Osteocyte (in vitro differentiated cells): ENCODE results near the gene IFIH1. TPM values are rescaled to one million over a fixed set of nuclear protein-coding genes. Genes with fewer than 3 reads are reported as not detected.

Experiments used
- DNase-seq: peaks from one replicate; pipeline ENCODE4 v3.0.0; 2021; ENCODE audit warnings: mixed read lengths; ENCODE audit not compliant: unreplicated experiment; ENCODE audit errors: extremely low spot score
- H3K27ac Mint-ChIP-seq: one replicate; pipeline ENCODE4 v1.8.0; 2021; ENCODE audit warnings: mild to moderate bottlenecking, mixed read lengths; ENCODE audit not compliant: unreplicated experiment
- H3K27me3 Mint-ChIP-seq: one replicate; pipeline ENCODE4 v1.8.0; 2021; ENCODE audit warnings: mixed read lengths; ENCODE audit not compliant: unreplicated experiment
- H3K36me3 Mint-ChIP-seq: one replicate; pipeline ENCODE4 v1.8.0; 2021; ENCODE audit warnings: mixed read lengths; ENCODE audit not compliant: unreplicated experiment
- H3K4me1 Mint-ChIP-seq: one replicate; pipeline ENCODE4 v1.8.0; 2021; ENCODE audit warnings: mixed read lengths; ENCODE audit not compliant: unreplicated experiment
- H3K4me3 Mint-ChIP-seq: one replicate; pipeline ENCODE4 v1.8.0; 2021; ENCODE audit warnings: mild to moderate bottlenecking, moderate library complexity, mixed read lengths; ENCODE audit not compliant: unreplicated experiment
- H3K9me3 Mint-ChIP-seq: one replicate; pipeline ENCODE4 v1.8.0; 2021; ENCODE audit warnings: mixed read lengths; ENCODE audit not compliant: unreplicated experiment
- total RNA-seq: library from RNA; stranded (reverse); gene quantifications from 2 replicates; pipeline ENCODE4 v1.2.1, GENCODE V29; 2021
- TF ChIP-seq, protein P1 (sequence below): fragments of 200-600 bp; sonication (generic); IDR thresholded peaks from 2 replicates; pipeline ENCODE4 v1.5.0; 2021; ENCODE audit warnings: antibody characterized with exemption, mild to moderate bottlenecking, moderate library complexity

IFIH1 gene
- total RNA-seq, 1 donor from 2014 or later = 5.4 TPM

GRCh38 chr2:162267496-162267895 is 51.0 kb downstream of the IFIH1 start:
- TF ChIP-seq, protein P1, sequence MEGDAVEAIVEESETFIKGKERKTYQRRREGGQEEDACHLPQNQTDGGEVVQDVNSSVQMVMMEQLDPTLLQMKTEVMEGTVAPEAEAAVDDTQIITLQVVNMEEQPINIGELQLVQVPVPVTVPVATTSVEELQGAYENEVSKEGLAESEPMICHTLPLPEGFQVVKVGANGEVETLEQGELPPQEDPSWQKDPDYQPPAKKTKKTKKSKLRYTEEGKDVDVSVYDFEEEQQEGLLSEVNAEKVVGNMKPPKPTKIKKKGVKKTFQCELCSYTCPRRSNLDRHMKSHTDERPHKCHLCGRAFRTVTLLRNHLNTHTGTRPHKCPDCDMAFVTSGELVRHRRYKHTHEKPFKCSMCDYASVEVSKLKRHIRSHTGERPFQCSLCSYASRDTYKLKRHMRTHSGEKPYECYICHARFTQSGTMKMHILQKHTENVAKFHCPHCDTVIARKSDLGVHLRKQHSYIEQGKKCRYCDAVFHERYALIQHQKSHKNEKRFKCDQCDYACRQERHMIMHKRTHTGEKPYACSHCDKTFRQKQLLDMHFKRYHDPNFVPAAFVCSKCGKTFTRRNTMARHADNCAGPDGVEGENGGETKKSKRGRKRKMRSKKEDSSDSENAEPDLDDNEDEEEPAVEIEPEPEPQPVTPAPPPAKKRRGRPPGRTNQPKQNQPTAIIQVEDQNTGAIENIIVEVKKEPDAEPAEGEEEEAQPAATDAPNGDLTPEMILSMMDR = no peak
- H3K27me3 Mint-ChIP-seq = no peaks in the 10 kb centered on the region
- no peaks in the 10 kb centered on the region for H3K9me3 Mint-ChIP-seq
- no peak overlapping the region for H3K4me3 Mint-ChIP-seq
- no peak overlapping the region for H3K27ac Mint-ChIP-seq
- peaks cover 19% of the 10 kb centered on the region for H3K36me3 Mint-ChIP-seq
- peaks cover 2% of the 10 kb centered on the region for H3K4me1 Mint-ChIP-seq
- no peak for DNase-seq

DNA sequence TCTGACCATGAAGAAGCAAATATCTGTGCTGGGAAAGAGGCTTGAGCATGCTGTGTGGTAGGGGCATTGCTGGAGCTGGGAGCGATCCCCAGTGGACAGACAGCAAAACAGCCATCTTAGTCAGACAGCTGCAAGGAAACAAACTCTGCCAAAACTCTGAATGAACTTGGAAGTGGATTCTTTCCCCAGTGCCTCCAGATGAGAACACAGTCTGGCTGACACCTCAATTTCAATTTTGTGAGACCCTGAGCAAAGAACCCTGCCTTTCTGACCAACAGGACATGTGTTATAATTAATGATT is 52.1 kb downstream of the IFIH1 start:
- H3K9me3 Mint-ChIP-seq = no peaks in the 10 kb centered on the region
- no peak for DNase-seq
- TF ChIP-seq, protein P1 = no peak
- H3K27me3 Mint-ChIP-seq = no peaks in the 10 kb centered on the region
- H3K27ac Mint-ChIP-seq = no peak overlapping the region
- peaks cover 9% of the 10 kb centered on the region for H3K36me3 Mint-ChIP-seq
- H3K4me1 Mint-ChIP-seq = peaks cover 8% of the 10 kb centered on the region
- no peak overlapping the region for H3K4me3 Mint-ChIP-seq

- TF ChIP-seq, protein P1 = no peak
- H3K27me3 Mint-ChIP-seq = no peaks in the 10 kb centered on the region
- no peaks in the 10 kb centered on the region for H3K9me3 Mint-ChIP-seq
- no peak overlapping the region for H3K27ac Mint-ChIP-seq
- no peak for DNase-seq
- peaks cover 11% of the 10 kb centered on the region for H3K4me1 Mint-ChIP-seq
- peaks cover 9% of the 10 kb centered on the region for H3K36me3 Mint-ChIP-seq
- H3K4me3 Mint-ChIP-seq = no peak overlapping the region
Measured at GRCh38 chr2:162265666-162266459, 52.6 kb downstream of the IFIH1 start.

DNA sequence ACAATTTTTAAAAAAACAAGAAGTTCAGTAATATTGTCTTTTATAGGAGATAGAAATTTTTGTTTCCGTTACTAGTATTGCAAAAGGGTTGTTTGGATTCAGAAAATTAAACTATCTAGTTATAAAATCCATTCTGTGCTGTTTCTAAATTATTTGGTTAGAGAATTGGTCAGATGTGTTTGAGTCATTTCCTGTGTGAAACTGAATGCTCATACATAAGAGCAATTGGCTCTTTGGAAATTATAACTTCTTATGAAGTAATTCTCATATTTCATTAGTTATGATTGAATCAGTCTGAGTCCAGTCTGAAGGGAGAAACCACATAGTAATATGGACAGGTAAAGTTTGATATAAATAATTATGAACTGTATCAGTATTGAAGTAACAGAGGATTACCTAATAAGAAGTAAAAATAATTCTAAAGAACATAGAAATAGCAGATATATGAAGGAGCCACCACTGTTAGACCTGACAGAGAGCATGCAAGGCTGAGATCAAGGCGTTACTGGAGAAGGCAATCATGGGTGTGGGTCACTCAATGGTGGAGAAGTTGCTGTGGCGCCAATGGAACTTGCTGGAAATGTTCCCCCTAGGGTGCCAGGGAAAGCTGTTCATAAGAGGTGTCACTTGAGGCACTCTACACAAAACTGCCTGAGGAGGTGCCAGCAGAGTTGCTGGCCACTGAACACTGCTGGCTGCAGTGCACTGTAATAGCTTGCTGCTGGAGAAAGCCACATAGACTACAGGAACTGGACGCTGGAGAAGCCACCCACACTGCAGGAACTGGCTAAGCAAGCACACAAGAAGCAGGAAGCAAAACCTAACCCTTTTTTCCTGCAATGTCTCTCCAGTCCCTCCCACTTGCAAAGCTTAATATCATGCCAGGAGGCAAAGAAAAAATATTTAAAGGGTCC is 57.2 kb downstream of the IFIH1 start:
- Mint-ChIP-seq H3K27ac (peak overlapping the region; percentile 35), H3K9me3 (no peaks in the 10 kb centered on the region), H3K27me3 (no peaks in the 10 kb centered on the region), H3K36me3 (peaks cover 2% of the 10 kb centered on the region), H3K4me1 (peaks cover 19% of the 10 kb centered on the region), H3K4me3 (no peak overlapping the region)
- TF ChIP-seq, protein P1 = no peak
- DNase-seq = no peak

DNA sequence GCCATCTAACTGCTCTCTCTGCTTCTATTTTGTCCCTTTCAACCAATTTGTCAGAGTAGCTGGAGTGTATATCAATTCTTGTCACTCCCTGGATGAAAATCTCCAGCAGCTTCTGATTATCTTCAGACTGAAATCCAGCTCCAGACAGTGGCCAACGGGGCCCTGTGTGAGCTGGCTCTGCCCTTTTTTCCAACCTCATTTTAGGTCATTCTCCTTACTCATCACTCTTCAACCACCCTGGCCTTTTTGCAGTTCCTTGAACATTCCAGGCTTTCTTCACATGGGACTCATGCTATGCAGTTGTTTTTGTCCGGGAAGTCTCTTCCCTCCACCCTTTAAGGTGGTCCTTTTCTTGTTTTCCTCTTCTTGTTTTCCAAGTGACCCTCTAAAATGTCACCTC is 59.8 kb downstream of the IFIH1 start:
- Mint-ChIP-seq H3K9me3 (no peaks in the 10 kb centered on the region), H3K27me3 (no peaks in the 10 kb centered on the region), H3K27ac (no peak overlapping the region), H3K36me3 (no peaks in the 10 kb centered on the region), H3K4me3 (no peak overlapping the region), H3K4me1 (peaks cover 19% of the 10 kb centered on the region)
- TF ChIP-seq, protein P1 = no peak
- DNase-seq = no peak
